Measurements from ENCODE around the gene ACTA1. TPM values are rescaled to one million over a fixed set of nuclear protein-coding genes. Genes with fewer than 3 reads are reported as not detected.

ACTA1 gene
- polyA plus RNA-seq, 1 donor from 2014 or later, result 1.0 TPM

DNA sequence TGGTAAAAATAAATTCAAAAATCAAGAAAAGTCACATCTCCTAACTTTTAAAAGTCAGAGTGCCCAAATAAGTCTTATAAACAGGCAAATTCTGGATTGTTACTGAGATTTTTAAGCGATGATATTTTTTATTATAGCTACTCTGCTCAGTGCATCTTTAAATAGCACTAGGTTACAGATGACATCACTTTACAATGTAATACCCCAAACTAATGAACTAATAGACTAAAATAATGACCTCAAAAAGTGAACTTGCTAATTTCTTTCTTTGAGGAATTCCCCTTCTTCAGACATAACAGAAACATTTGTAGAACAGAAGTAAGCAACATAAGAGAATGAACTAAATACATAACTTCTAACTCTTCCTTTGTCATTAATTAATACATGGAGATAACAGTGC is 33.0 kb upstream of the ACTA1 start (continued):
- TF ChIP-seq EP300 (conservative IDR thresholded peaks at IDR 0.05; ENCODE audit: poor library complexity, severe bottlenecking), result no peak
- TF ChIP-seq EZH2 (IDR thresholded peaks at IDR 0.05; ENCODE audit: borderline replicate concordance, insufficient read depth, low read length, poor library complexity, severe bottlenecking), result no peak
- TF ChIP-seq SMC3 (conservative IDR thresholded peaks at IDR 0.05; ENCODE audit: poor library complexity), result no peak

DNA sequence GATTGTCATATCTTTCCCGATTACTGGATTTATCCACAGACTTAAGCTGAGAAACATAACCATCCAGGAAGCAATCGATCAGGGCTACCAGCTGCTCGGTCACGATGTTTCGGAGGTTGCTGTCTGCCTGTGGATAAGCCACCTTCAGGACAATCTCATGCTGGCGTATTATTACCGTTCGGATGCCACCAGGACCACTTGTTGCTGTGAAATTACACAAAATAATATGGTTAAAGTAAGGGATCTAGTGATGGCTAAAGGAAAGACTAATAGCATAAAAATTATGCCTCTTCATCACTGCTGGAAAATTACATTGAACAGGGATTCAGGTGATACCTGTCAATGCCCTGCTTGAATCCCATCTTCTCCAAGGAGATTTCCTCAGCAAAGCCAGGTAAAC is 30.8 kb upstream of the ACTA1 start:
- Histone ChIP-seq H3K9me3 (ENCODE audit: low read length) (no peaks in the 10 kb centered on the region), H3K9me2 (ENCODE audit: insufficient read depth, low read length) (no peaks in the 10 kb centered on the region), H3K4me3 (ENCODE audit: low read length) (no peak overlapping the region), H3K36me3 (ENCODE audit: insufficient read depth, low read length) (peaks cover 5% of the 10 kb centered on the region), H2AFZ (ENCODE audit: low read depth, low read length) (no peak overlapping the region), H3K27me3 (ENCODE audit: insufficient read depth, low read depth, low read length) (no peaks in the 10 kb centered on the region), H3K9ac (ENCODE audit: low read length) (no peak overlapping the region), H3K27ac (ENCODE audit: low read length) (no peak overlapping the region), H3K4me2 (ENCODE audit: low read length) (no peak overlapping the region), H3F3A (ENCODE audit: insufficient read depth, low read length, poor library complexity, severe bottlenecking) (no peaks in the 10 kb centered on the region), H3K79me2 (replicated peaks; ENCODE audit: insufficient read depth, low read length) (no peaks in the 10 kb centered on the region), H4K20me1 (ENCODE audit: insufficient read depth) (no peaks in the 10 kb centered on the region)
- TF ChIP-seq, protein P1, sequence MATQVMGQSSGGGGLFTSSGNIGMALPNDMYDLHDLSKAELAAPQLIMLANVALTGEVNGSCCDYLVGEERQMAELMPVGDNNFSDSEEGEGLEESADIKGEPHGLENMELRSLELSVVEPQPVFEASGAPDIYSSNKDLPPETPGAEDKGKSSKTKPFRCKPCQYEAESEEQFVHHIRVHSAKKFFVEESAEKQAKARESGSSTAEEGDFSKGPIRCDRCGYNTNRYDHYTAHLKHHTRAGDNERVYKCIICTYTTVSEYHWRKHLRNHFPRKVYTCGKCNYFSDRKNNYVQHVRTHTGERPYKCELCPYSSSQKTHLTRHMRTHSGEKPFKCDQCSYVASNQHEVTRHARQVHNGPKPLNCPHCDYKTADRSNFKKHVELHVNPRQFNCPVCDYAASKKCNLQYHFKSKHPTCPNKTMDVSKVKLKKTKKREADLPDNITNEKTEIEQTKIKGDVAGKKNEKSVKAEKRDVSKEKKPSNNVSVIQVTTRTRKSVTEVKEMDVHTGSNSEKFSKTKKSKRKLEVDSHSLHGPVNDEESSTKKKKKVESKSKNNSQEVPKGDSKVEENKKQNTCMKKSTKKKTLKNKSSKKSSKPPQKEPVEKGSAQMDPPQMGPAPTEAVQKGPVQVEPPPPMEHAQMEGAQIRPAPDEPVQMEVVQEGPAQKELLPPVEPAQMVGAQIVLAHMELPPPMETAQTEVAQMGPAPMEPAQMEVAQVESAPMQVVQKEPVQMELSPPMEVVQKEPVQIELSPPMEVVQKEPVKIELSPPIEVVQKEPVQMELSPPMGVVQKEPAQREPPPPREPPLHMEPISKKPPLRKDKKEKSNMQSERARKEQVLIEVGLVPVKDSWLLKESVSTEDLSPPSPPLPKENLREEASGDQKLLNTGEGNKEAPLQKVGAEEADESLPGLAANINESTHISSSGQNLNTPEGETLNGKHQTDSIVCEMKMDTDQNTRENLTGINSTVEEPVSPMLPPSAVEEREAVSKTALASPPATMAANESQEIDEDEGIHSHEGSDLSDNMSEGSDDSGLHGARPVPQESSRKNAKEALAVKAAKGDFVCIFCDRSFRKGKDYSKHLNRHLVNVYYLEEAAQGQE (IDR thresholded peaks at IDR 0.05; ENCODE audit: borderline replicate concordance), result no peak
- TF ChIP-seq SMC3 (conservative IDR thresholded peaks at IDR 0.05; ENCODE audit: poor library complexity) (no peak), EZH2 (IDR thresholded peaks at IDR 0.05; ENCODE audit: borderline replicate concordance, insufficient read depth, low read length, poor library complexity, severe bottlenecking) (no peak), TAF1 (IDR thresholded peaks at IDR 0.05; ENCODE audit: low read depth) (no peak), MXI1 (conservative IDR thresholded peaks at IDR 0.05; ENCODE audit: poor library complexity, severe bottlenecking) (no peak), POLR2AphosphoS5 (IDR thresholded peaks at IDR 0.05) (no peak), EP300 (conservative IDR thresholded peaks at IDR 0.05; ENCODE audit: poor library complexity, severe bottlenecking) (no peak), RAD21 (conservative IDR thresholded peaks at IDR 0.05) (no peak)
- TF ChIP-seq, protein P2, sequence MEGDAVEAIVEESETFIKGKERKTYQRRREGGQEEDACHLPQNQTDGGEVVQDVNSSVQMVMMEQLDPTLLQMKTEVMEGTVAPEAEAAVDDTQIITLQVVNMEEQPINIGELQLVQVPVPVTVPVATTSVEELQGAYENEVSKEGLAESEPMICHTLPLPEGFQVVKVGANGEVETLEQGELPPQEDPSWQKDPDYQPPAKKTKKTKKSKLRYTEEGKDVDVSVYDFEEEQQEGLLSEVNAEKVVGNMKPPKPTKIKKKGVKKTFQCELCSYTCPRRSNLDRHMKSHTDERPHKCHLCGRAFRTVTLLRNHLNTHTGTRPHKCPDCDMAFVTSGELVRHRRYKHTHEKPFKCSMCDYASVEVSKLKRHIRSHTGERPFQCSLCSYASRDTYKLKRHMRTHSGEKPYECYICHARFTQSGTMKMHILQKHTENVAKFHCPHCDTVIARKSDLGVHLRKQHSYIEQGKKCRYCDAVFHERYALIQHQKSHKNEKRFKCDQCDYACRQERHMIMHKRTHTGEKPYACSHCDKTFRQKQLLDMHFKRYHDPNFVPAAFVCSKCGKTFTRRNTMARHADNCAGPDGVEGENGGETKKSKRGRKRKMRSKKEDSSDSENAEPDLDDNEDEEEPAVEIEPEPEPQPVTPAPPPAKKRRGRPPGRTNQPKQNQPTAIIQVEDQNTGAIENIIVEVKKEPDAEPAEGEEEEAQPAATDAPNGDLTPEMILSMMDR (IDR thresholded peaks at IDR 0.05; ENCODE audit: poor library complexity, severe bottlenecking), result no peak

DNA sequence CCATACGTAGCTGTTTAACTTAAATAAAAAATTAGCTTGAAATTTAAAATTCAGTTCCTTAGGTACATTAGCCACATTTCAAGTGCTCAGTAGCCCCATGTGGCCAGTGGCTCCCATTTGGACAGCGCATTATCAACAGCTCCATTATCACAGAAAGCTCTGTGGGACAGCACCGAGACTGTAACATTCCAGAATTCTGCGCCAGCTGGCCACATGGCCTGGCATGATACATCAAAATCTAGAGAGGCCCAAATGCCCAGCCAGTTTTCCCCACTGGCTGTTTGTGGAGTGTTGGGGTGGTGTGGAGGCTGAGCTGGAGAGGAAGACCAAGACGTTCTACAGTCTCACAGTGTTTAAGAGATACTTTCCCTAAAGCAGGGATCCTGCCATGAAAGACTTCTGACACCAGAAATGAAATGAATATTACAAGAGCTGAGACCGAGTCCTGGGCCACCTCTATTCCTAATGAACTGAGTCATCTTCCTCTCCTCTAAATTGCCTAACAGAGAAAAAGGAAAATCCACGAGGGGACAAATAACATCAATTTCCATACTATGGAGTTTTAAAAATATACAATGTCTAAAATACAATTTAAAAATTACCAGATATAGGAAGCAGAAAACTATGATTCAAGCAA is 27.3 kb upstream of the ACTA1 start:
- Histone ChIP-seq H3K27ac (ENCODE audit: low read length) (no peak overlapping the region), H3K27me3 (ENCODE audit: insufficient read depth, low read depth, low read length) (no peaks in the 10 kb centered on the region), H4K20me1 (ENCODE audit: insufficient read depth) (no peaks in the 10 kb centered on the region), H3K9me3 (ENCODE audit: low read length) (no peaks in the 10 kb centered on the region), H2AFZ (ENCODE audit: low read depth, low read length) (no peak overlapping the region), H3K9me2 (ENCODE audit: insufficient read depth, low read length) (no peaks in the 10 kb centered on the region), H3K4me2 (ENCODE audit: low read length) (no peak overlapping the region), H3K79me2 (replicated peaks; ENCODE audit: insufficient read depth, low read length) (no peaks in the 10 kb centered on the region), H3K4me3 (ENCODE audit: low read length) (no peak overlapping the region), H3K9ac (ENCODE audit: low read length) (no peak overlapping the region), H3K36me3 (ENCODE audit: insufficient read depth, low read length) (peaks cover 5% of the 10 kb centered on the region), H3F3A (ENCODE audit: insufficient read depth, low read length, poor library complexity, severe bottlenecking) (no peaks in the 10 kb centered on the region)
- no peak for TF ChIP-seq EZH2 (IDR thresholded peaks at IDR 0.05; ENCODE audit: borderline replicate concordance, insufficient read depth, low read length, poor library complexity, severe bottlenecking)

All from neural cell (in vitro differentiated cells).